Adipose tissue (tissue), 3 donors: ENCODE data around the gene KRTAP10-4. TPM values are rescaled to one million over a fixed set of nuclear protein-coding genes. Genes with fewer than 3 reads are reported as not detected.
"Not testable (repeated sequence)": the region's sequence is repeated elsewhere in the genome, so short reads cannot be mapped to it uniquely, and the experiment has no call there.

Experiments
- H3K27ac ChIP-seq: one replicate; pipeline ENCODE4 v1.5.1; 2013; ENCODE audit warnings: low read depth, low read length
- WGBS, 3 donors: extraction: QIAGEN DNeasy Blood & Tissue Kit; methylation state at CpG; one replicate each; pipeline ENCODE4 v1.1.7; 2013; 5-methylcytosine and 5-hydroxymethylcytosine counted together
- polyA plus RNA-seq, 3 donors: library from polyadenylated mRNA; stranded (reverse); fragments of 200-250 nt; gene quantifications; one replicate each; pipeline ENCODE4 v1.2.3, GENCODE V29; 2013
- donor health status: healthy with polysubstance abuse.
- donor health status: Bipolar disorder and iron deficiency.
- donor health status: healthy.

Gene KRTAP10-4, protein sequence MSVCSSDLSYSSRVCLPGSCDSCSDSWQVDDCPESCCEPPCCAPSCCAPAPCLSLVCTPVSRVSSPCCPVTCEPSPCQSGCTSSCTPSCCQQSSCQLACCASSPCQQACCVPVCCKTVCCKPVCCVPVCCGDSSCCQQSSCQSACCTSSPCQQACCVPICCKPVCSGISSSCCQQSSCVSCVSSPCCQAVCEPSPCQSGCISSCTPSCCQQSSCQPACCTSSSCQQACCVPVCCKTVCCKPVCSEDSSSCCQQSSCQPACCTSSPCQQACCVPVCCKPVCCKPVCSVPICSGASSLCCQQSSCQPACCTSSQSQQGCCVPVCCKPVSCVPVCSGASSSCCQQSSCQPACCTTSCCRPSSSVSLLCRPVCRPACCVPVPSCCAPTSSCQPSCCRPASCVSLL
- polyA plus RNA-seq, result not detected

DNA sequence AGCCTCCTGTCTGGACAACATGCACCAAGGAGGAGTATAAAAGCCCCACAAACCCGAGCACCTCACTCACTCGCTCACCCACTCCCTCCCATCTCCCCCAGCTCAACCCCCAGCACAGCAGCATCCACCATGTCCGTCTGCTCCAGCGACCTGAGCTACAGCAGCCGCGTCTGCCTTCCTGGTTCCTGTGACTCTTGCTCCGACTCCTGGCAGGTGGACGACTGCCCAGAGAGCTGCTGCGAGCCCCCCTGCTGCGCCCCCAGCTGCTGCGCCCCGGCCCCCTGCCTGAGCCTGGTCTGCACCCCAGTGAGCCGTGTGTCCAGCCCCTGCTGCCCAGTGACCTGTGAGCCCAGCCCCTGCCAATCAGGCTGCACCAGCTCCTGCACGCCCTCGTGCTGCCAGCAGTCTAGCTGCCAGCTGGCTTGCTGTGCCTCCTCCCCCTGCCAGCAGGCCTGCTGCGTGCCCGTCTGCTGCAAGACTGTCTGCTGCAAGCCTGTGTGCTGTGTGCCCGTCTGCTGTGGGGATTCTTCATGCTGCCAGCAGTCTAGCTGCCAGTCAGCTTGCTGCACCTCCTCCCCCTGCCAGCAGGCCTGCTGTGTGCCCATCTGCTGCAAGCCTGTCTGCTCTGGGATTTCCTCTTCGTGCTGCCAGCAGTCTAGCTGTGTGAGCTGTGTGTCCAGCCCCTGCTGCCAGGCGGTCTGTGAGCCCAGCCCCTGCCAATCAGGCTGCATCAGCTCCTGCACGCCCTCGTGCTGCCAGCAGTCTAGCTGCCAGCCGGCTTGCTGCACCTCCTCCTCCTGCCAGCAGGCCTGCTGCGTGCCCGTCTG, at the start of gene KRTAP10-4:
Gene KRTAP10-4 (plus strand): TSS at position 100 of the 827 bp plus-strand sequence. CDS start 30 bp downstream, at position 130.
- not testable (repeated sequence) for H3K27ac ChIP-seq
- WGBS, 3 donors, result 54 to 62% (median 56%) methylated on average over 19 to 22 of the region's 25 CpGs

DNA sequence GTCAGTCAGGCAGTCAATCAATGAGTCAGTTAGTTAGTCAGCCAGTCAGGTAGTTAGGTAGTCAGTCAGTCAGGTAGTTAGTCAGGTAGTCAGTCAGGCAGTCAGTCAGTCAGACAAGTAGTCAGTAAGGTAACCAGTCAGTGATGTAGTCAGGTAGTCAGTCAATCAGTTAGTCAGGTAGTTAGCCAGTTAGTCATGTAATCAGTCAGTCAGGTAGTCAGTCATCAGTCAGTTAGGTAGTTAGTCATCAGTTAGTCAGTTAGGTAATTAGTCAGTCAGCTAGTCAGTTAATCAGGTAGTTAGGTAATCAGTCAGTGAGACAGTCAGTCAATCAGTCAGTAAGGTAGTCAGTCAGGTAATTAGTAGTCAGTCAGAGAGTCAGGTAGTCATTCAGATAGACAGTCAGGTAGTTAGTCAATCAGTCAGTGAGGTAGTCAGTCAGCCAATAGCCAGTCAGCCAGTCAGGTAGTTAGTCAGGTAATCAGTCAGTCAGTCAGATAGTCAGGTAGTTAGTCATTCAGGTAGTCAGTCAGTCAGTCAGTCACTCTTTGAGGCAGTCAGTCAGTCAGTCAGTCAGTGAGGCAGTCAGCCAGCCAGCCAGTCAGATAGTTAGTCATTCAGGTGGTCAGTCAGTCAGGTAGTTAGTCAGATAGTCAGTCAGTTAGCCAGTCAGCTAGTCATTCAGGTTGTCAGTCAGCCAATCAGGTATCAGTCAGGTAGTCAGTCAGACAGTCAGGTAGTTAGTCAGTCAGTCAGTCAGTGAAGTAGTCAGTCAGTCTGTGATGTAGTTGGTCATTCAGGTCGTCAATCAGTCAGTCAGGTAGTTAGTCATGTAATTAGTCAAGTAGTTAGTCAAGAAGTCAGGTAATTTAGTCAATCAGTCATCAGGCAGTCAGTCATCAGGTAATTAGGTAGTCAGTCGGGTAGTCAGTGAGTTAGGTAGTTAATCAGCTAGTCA, 48.8 kb upstream of the KRTAP10-4 start:
- no peak overlapping the region for H3K27ac ChIP-seq
- 54 to 82% (median 77%) methylated on average over 2 of the region's 2 CpGs for WGBS, 3 donors

GRCh38 chr21:44525391-44526095, 48.0 kb upstream of the KRTAP10-4 start:
- H3K27ac ChIP-seq, result no peak overlapping the region
- WGBS, 3 donors, result 82 to 87% (median 85%) methylated on average over 20 of the region's 20 CpGs

- 80 to 86% (median 85%) methylated on average over 12 of the region's 12 CpGs for WGBS, 3 donors
- no peak overlapping the region for H3K27ac ChIP-seq
Observed at GRCh38 chr21:44526096-44526997, 47.2 kb upstream of the KRTAP10-4 start.

- WGBS, 3 donors, result 82 to 90% (median 88%) methylated on average over 37 of the region's 37 CpGs
- H3K27ac ChIP-seq, result no peak overlapping the region
Observed at GRCh38 chr21:44527156-44527982, 46.2 kb upstream of the KRTAP10-4 start.

DNA sequence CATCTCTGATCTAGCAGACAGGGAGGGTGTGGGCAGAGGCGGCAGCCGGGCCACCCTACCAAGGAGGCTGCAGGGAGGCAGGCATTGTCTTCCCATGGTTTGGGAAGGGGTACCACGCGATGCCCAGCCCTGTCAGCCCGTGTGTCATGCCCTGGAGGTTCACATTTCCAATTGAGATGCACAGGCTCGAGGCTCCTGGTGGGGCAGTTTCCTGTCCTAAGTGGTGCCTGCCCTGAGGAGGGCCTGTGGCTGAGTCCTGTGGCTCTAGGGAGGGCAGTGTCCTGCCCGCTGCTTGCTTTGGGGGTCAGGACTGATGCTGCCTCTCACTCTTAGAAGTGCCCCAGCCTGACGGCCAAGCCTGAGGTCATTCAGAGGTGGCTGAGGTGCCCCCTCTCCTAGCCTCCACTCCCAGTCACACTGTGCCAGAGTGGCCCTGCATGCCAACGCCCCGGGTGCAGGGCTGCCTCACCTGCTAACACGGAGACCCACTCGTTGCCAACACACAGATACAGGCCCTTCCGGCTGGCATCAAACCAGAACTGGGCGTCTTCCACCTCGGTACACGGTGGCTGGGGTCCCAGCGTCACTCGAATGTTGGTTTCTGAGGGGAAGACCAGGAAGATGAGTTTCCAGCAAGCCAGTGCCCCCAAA, 45.4 kb upstream of the KRTAP10-4 start:
- H3K27ac ChIP-seq, result no peak overlapping the region
- WGBS, 3 donors, result 78 to 87% (median 83%) methylated on average over 18 of the region's 18 CpGs

GRCh38 chr21:44528634-44528995, 44.9 kb upstream of the KRTAP10-4 start:
- WGBS, 3 donors, result 78 to 89% (median 84%) methylated on average over 10 of the region's 10 CpGs

DNA sequence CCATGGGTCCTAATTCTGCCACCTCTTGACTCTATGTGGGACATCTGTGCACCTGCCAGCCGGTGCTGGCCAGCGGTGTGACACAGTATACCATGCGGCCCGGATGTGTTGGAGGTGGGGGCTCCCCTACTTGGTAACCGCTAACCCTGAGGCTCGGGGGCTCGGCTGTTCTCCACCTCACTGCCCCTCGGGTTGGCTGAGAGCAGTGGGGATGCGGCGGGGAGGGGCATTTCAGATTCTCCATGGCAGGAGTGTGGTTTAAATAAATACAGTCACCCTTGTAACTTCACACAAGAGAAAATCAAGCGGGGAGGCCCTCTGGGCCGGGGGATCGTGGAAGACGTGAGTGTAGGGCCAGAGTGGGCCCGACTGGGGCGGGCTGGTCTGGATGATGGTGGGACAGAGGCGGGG, 44.5 kb upstream of the KRTAP10-4 start:
- 85 to 90% (median 90%) methylated on average over 17 of the region's 17 CpGs for WGBS, 3 donors
- no peak overlapping the region for H3K27ac ChIP-seq

More at GRCh38 chr21:44528634-44528995, 44.9 kb upstream of the KRTAP10-4 start:
- no peak overlapping the region for H3K27ac ChIP-seq

DNA sequence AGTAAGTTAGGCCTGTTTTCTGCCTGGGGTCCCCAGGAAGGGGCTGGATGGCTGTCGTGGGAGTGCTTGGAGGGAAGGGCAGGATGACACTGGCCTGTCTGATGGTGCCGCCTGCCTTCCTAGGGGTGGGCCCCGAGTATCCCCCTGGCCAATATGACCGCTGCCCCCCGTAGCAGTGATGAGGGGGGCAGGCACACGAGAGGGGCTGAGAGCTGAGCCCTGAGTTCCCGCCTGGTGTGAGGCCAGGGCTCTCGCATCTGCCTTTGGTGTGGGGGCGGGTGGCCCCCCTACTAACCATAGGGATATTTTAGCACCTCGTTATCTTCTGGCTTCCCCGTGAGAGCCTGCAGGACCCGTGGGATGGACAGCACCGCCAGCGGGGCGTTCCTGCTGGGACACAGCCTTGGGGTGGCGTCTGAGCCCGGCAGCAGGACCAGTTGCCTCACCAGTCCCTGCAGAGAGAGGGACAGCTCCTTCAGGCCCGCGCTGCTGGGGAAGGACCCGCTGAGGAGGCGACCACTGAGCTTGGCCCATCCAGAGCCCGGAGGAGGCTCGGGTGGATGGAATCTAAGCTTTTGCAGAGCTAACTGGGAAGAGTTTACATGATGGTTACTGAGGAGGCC, 43.9 kb upstream of the KRTAP10-4 start:
- WGBS, 3 donors, result 64 to 77% (median 75%) methylated on average over 23 of the region's 23 CpGs
- H3K27ac ChIP-seq, result no peak overlapping the region

DNA sequence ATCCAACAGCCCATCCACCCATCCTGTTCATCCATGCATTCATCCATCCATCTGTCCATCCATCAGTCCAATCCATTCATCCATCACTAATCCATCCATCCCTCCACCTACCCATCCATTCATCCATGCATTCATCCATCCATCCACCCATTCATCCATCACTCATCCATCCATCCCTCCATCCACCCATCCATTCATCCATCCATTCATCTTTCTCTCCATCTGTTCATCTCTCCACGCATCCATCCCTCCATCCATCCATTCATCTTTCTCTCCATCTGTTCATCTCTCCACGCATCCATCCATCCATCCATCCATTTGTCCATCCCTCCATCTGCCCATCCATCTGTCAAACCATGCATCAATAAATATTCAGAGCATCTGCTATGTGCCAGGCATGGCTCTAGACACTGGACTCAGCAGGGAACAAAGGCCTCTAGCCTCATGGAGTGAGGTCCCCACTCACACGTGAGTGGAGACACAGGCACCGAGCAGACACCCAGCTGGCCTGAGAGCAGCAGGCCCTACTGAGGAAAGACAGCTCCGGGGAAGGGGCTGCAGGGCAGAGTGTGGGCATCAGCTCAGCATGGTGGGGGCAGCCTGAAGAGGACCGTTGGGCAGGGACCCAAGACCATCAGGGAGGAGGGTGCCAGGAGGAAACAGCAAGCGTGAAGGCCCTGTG, 43.2 kb upstream of the KRTAP10-4 start:
- WGBS, 3 donors, result 75 to 91% (median 87%) methylated on average over 7 of the region's 7 CpGs

GRCh38 chr21:44530903-44531605, 42.5 kb upstream of the KRTAP10-4 start:
- no peak overlapping the region for H3K27ac ChIP-seq
- 76 to 90% (median 88%) methylated on average over 23 of the region's 23 CpGs for WGBS, 3 donors

More for the DNA sequence above, 43.2 kb upstream of the KRTAP10-4 start:
- no peak overlapping the region for H3K27ac ChIP-seq

- 73 to 80% (median 75%) methylated on average over 30 of the region's 30 CpGs for WGBS, 3 donors
- H3K27ac ChIP-seq, result no peak overlapping the region
Observed at GRCh38 chr21:44531606-44532564, 41.6 kb upstream of the KRTAP10-4 start.

GRCh38 chr21:44532712-44533111, 40.8 kb upstream of the KRTAP10-4 start:
- no peak overlapping the region for H3K27ac ChIP-seq
- WGBS, 3 donors, result 84 to 90% (median 90%) methylated on average over 16 of the region's 16 CpGs
